ENCODE measurements around the gene OPN4.

GRCh38 chr10:86646532-86646931 is 7.8 kb upstream of the OPN4 start:
- no peak for TF ChIP-seq GTF2B (IDR thresholded peaks at IDR 0.05; ENCODE audit: extremely low read depth, insufficient read length)
- no peak for TF ChIP-seq TAF1 (IDR thresholded peaks at IDR 0.05; ENCODE audit: control insufficient read depth, extremely low read depth, insufficient read depth, low read length, severe bottlenecking)
- no peak for TF ChIP-seq CTCF (IDR thresholded peaks at IDR 0.05 in 2 of 3, conservative IDR thresholded peaks at IDR 0.05 in 1 of 3; ENCODE audit: insufficient read depth in 2 of 3, low read depth in 1 of 3, low read length in 3 of 3)
- TF ChIP-seq CEBPB (tag; IDR thresholded peaks at IDR 0.05): no peak
- no peak for TF ChIP-seq TCF7L2 (IDR thresholded peaks at IDR 0.05; ENCODE audit: low read depth, low read length)
- no peak for TF ChIP-seq ZNF133 (CRISPR knock-in tag; IDR thresholded peaks at IDR 0.05)
- no peak for TF ChIP-seq ZNF197 (CRISPR knock-in tag; IDR thresholded peaks at IDR 0.05; ENCODE audit: low read depth)
- no peak for TF ChIP-seq MXI1 (IDR thresholded peaks at IDR 0.05; ENCODE audit: low read depth, low read length)
- no peak for TF ChIP-seq TRIM24 (IDR thresholded peaks at IDR 0.05)
- TF ChIP-seq PHB2 (IDR thresholded peaks at IDR 0.05; ENCODE audit: low read depth): no peak
- TF ChIP-seq MAZ (CRISPR knock-in tag; conservative IDR thresholded peaks at IDR 0.05 in 1 of 2, IDR thresholded peaks at IDR 0.05 in 1 of 2): no peak
